GM12878 (cell line): Measurements from ENCODE around the gene SERPINB5. TPM values are rescaled to one million over a fixed set of nuclear protein-coding genes. Genes with fewer than 3 reads are reported as not detected.
A peak's percentile ranks its signal among the peaks of the same experiment; 100 is the strongest.

Experiments used
- ATAC-seq: fragments of 200-7000 bp; cut with Tn5 transposase; 3 replicates; pipeline ENCODE4 v1.9.1; 2020; ENCODE audit warnings: mild to moderate bottlenecking, moderate library complexity
- BruUV-seq: library from RNA; stranded (reverse); fragments of 400-500 nt; replicated peaks from 2 replicates; lab custom pipeline; 2021; lab: Mats Ljungman, UMichigan
- CTCF ChIA-PET: fragments of 300-600 bp; sonication (Branson Sonifier 250); formaldehyde crosslinking; extraction: SDS; loops from one replicate; lab custom pipeline; 2021; ENCODE audit warnings: inconsistent platforms; lab: Yijun Ruan, JAX
- POLR2A ChIA-PET: fragments of 350-600 bp; formaldehyde crosslinking; extraction: SDS; loops from one replicate; lab custom pipeline; 2021; ENCODE audit warnings: inconsistent platforms; lab: Charles Lee
- RAD21 ChIA-PET: fragments of 300-600 bp; sonication (Branson Sonifier 250); formaldehyde crosslinking; loops from one replicate; lab custom pipeline; 2023; ENCODE audit warnings: antibody characterized with exemption; ENCODE audit not compliant: unreplicated experiment; lab: Charles Lee
- SMC1A ChIA-PET: fragments of 300-600 bp; sonication (Branson Sonifier 250); formaldehyde crosslinking; loops from one replicate; lab custom pipeline; 2023; ENCODE audit not compliant: unreplicated experiment, uncharacterized antibody; lab: Charles Lee
- DNase-seq: peaks from one replicate; pipeline ENCODE4 v3.0.0-alpha.2; 2011; ENCODE audit warnings: low read depth, low spot score
- FAIRE-seq: peaks from 3 replicates; lab custom pipeline; 2011; peaks lifted over from hg19 to GRCh38; lab: Jason Lieb, UNC
- H2AFZ ChIP-seq: 2 replicates; pipeline ENCODE4 v1.6.0; 2011; ENCODE audit warnings: low read depth, low read length, control low read depth; ENCODE audit not compliant: control insufficient read depth
- H3K27ac ChIP-seq: 2 replicates; pipeline ENCODE4 v1.5.1; 2011; ENCODE audit warnings: control low read depth; ENCODE audit not compliant: control insufficient read depth, insufficient read depth
- H3K27me3 ChIP-seq, 2 experiments: replicated peaks in 1 of 2; 2 replicates each; pipeline versions ENCODE4 v1.6.0 to v1.6.1; 2011; ENCODE audit warnings: low read length in 1 of 2; ENCODE audit not compliant: control insufficient read depth in 2 of 2, insufficient read depth in 2 of 2
- H3K36me3 ChIP-seq, 2 experiments: 2 replicates each; pipeline ENCODE4 v1.5.1; 2011; ENCODE audit warnings: low read length in 1 of 2; ENCODE audit not compliant: control insufficient read depth in 2 of 2, insufficient read depth in 2 of 2
- H3K4me1 ChIP-seq: 2 replicates; pipeline ENCODE4 v1.6.1; 2011; ENCODE audit warnings: mild to moderate bottlenecking, low read length, moderate library complexity, mixed read lengths; ENCODE audit not compliant: control insufficient read depth, insufficient read depth
- H3K4me2 ChIP-seq: 2 replicates; pipeline ENCODE4 v1.6.0; 2011; ENCODE audit warnings: control low read depth; ENCODE audit not compliant: control insufficient read depth, insufficient read depth
- H3K4me3 ChIP-seq: fragments of 200-600 bp; sonication (generic); 2 replicates; pipeline ENCODE4 v1.5.1; 2016
- H3K79me2 ChIP-seq: 2 replicates; pipeline ENCODE4 v1.6.0; 2011; ENCODE audit warnings: low read length; ENCODE audit not compliant: control insufficient read depth, insufficient read depth
- H3K9ac ChIP-seq: 2 replicates; pipeline ENCODE4 v1.8.0; 2011; ENCODE audit warnings: low read length, control low read depth, mixed read lengths; ENCODE audit not compliant: control insufficient read depth, insufficient read depth
- H3K9me3 ChIP-seq: replicated peaks from 3 replicates; pipeline ENCODE4 v1.5.1; 2011; ENCODE audit warnings: mild to moderate bottlenecking, low read length; ENCODE audit not compliant: control insufficient read depth, insufficient read depth
- H4K20me1 ChIP-seq: 2 replicates; pipeline ENCODE4 v1.6.0; 2011; ENCODE audit not compliant: control insufficient read depth, insufficient read depth
- ATF3 ChIP-seq: IDR thresholded peaks from 2 replicates; pipeline ENCODE4 v1.6.1; 2011; ENCODE audit warnings: low read depth, mild to moderate bottlenecking, low read length, moderate library complexity, borderline replicate concordance; ENCODE audit errors: extremely low read depth
- EED ChIP-seq: sonication (generic); IDR thresholded peaks from 2 replicates; pipeline ENCODE4 v1.6.1; 2016; ENCODE audit warnings: antibody characterized with exemption, low read depth
- JUNB ChIP-seq: IDR thresholded peaks from 2 replicates; pipeline ENCODE4 v1.6.1; 2016; ENCODE audit warnings: antibody characterized with exemption, mild to moderate bottlenecking
- MXI1 ChIP-seq: fragments of 150-350 bp; IDR thresholded peaks from 2 replicates; pipeline ENCODE4 v1.6.1; 2011; ENCODE audit warnings: low read depth, mild to moderate bottlenecking, inconsistent platforms, low read length, improper control_type of control experiment
- ZNF274 ChIP-seq: IDR thresholded peaks from one replicate; pipeline ENCODE4 v1.8.0; 2011; ENCODE audit not compliant: insufficient read length, insufficient read depth
- ZNF687 ChIP-seq: fragments of 450-650 bp; IDR thresholded peaks from 2 replicates; pipeline ENCODE4 v1.6.1; 2017; ENCODE audit warnings: mild to moderate bottlenecking, moderate library complexity
- WGBS: methylation state at CpG from one replicate; pipeline ENCODE4 v1.1.6; 2016; ENCODE audit warnings: low lambda C conversion rate; ENCODE audit not compliant: insufficient replicate concordance, insufficient coverage; ENCODE audit errors: missing lambda C conversion rate; 5-methylcytosine and 5-hydroxymethylcytosine counted together
- in situ Hi-C: fragments of 300-500 bp; cut with MboI; formaldehyde crosslinking; loops from 9 replicates; pipeline ENCODE4 v1.14.3; 2018; ENCODE audit warnings: mixed read lengths
- intact Hi-C: fragments of 100-400 bp; cut with micrococcal nuclease; formaldehyde crosslinking; loops from one replicate; pipeline ENCODE4 v1.14.2; 2022; ENCODE audit not compliant: unreplicated experiment
- polyA plus RNA-seq, 11 experiments: library from polyadenylated mRNA; depleted of rRNA in 4 of 11; unstranded in 6 of 11; stranded (reverse) in 5 of 11; fragments of >200 nt; fragmentation: Nextera tagmentation in 4 of 11; fragmentation: Illumina TruSeq in 1 of 11; extraction: Ambion mirVana in 4 of 11; extraction: Trizol in 1 of 11; gene quantifications; 1 replicate in 1 of 11; 2 replicates in 10 of 11; pipeline versions ENCODE4 v1.2.1 to v1.2.3, GENCODE V29; 2011 to 2016; ENCODE audit warnings: inconsistent platforms in 2 of 11, missing spikeins in 2 of 11, low read depth in 1 of 11
- total RNA-seq, 4 experiments: library from RNA; depleted of rRNA in 3 of 4; stranded (reverse); fragments of >200 nt in 3 of 4; fragmentation: Illumina TruSeq in 1 of 4; extraction: Trizol in 1 of 4; gene quantifications; 2 replicates each; pipeline versions ENCODE4 v1.2.1 to v1.2.3, GENCODE V29; 2013 to 2021
- TF ChIP-seq, protein P1 (sequence below): fragments of 450-650 bp; IDR thresholded peaks from 2 replicates; pipeline ENCODE4 v1.6.1; 2016; ENCODE audit warnings: mild to moderate bottlenecking, moderate library complexity, borderline replicate concordance

SERPINB5 gene
- total and polyA plus RNA-seq, 10 of the 15 experiments (the other 5 are each of a cell fraction or from before 2014, with no cell fraction given) = 0.03 to 0.04 TPM; not detected in 8

- TF ChIP-seq, protein P1, sequence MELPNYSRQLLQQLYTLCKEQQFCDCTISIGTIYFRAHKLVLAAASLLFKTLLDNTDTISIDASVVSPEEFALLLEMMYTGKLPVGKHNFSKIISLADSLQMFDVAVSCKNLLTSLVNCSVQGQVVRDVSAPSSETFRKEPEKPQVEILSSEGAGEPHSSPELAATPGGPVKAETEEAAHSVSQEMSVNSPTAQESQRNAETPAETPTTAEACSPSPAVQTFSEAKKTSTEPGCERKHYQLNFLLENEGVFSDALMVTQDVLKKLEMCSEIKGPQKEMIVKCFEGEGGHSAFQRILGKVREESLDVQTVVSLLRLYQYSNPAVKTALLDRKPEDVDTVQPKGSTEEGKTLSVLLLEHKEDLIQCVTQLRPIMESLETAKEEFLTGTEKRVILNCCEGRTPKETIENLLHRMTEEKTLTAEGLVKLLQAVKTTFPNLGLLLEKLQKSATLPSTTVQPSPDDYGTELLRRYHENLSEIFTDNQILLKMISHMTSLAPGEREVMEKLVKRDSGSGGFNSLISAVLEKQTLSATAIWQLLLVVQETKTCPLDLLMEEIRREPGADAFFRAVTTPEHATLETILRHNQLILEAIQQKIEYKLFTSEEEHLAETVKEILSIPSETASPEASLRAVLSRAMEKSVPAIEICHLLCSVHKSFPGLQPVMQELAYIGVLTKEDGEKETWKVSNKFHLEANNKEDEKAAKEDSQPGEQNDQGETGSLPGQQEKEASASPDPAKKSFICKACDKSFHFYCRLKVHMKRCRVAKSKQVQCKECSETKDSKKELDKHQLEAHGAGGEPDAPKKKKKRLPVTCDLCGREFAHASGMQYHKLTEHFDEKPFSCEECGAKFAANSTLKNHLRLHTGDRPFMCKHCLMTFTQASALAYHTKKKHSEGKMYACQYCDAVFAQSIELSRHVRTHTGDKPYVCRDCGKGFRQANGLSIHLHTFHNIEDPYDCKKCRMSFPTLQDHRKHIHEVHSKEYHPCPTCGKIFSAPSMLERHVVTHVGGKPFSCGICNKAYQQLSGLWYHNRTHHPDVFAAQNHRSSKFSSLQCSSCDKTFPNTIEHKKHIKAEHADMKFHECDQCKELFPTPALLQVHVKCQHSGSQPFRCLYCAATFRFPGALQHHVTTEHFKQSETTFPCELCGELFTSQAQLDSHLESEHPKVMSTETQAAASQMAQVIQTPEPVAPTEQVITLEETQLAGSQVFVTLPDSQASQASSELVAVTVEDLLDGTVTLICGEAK = no peak
- TF ChIP-seq, all 136 proteins: peak for 6
These were observed 37.4 kb upstream of the SERPINB5 start (continued) for GRCh38 chr18:63439334-63439733.

DNA sequence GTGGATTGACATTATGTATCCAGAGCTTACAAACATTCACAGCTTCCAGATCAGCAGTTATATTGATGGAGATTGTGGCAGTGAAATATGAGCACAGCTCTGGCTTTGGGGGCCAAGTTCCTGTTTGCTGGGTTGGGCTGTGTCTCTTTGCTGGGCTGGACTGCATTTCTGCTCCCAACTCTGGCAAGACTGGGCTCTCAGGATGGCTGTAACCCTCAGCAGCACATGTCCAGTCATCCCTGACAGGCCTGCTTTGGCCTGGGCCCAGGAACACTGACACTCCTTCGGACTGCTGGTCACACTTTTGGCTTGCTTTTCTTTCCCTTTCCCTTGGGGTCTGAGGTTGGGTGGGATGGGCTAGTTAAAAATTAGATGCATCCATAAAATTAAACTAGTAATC, 36.5 kb upstream of the SERPINB5 start:
- H3K9me3 ChIP-seq = no peaks in the 10 kb centered on the region
- H3K36me3 ChIP-seq = no peaks in the 10 kb centered on the region
- 83% methylated on average over 1 of the region's 1 CpG for WGBS
- H3K79me2 ChIP-seq = no peaks in the 10 kb centered on the region
- intact Hi-C loops = no loop called here
- no peaks in the 10 kb centered on the region for H4K20me1 ChIP-seq
- BruUV-seq = no TSS peak
- no peaks in the 10 kb centered on the region for H3K4me1 ChIP-seq
- SMC1A ChIA-PET = interaction anchor here (1.1 to 3.9 kb wide), 16 partner anchors 10 to 1190 kb away, joined by 3 to 69 read pairs (median 4); no protein-coding TSS in a partner anchor
- FAIRE-seq (no peak), DNase-seq (no peak), ATAC-seq (peak; percentile 27; the same call in 2 of the 3 replicates)
- POLR2A ChIA-PET = interaction anchor here (0.8 to 1.0 kb wide), 2 partner anchors 12 to 31 kb away, joined by 3 read pairs; no protein-coding TSS in a partner anchor
- RAD21 ChIA-PET = interaction anchor here (0.7 to 3.4 kb wide), 15 partner anchors 8 to 802 kb away, joined by 3 to 39 read pairs (median 5); partner anchors contain the start of genes BCL2 and VPS4B
- H3K4me2 ChIP-seq = no peak overlapping the region
- CTCF ChIA-PET = interaction anchor here (0.6 to 7.1 kb wide), 33 partner anchors 9 to 1126 kb away, joined by 3 to 140 read pairs (median 6); partner anchors contain the start of gene VPS4B
- no peak overlapping the region for H3K4me3 ChIP-seq
- H3K27me3 ChIP-seq = no peaks in the 10 kb centered on the region
- H3K27ac ChIP-seq = no peak overlapping the region
- no peak overlapping the region for H3K9ac ChIP-seq
- in situ Hi-C loops = loop anchor here (5.0 kb wide), 1 partner anchor 423 kb away; no protein-coding TSS in a partner anchor
- no peak overlapping the region for H2AFZ ChIP-seq
- TF ChIP-seq ZNF687 (no peak), ATF3 (no peak), EED (no peak), ZNF274 (no peak), JUNB (no peak), MXI1 (no peak)
- TF ChIP-seq, protein P1 = no peak
